ENCODE measurements around the gene MGA. TPM values are rescaled to one million over a fixed set of nuclear protein-coding genes. Genes with fewer than 3 reads are reported as not detected.

The MGA gene
- total RNA-seq, 6 experiments from 2014 or later: 11.8 to 16.6 (median 15.3) TPM

DNA sequence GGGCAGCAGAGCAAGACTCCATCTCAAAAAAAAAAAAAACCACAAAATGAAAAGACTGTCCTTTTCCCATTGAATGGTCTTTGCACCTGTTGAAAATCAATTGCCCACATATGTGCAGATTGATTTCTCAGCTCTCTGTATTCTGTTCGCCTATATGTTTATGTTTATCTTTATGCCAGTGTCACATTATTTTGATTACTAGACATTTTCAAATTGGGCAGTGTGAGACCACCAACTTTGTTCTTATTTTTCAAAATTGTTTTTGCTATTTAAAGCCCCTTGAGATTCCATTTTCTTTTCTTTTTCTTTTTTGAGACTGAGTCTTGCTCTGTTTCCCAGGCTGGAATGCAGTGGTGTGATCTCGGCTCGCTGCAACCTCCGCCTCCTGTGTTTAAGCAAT lies 18.5 kb downstream of the MGA start:
- DNase-seq: no peak
- Mint-ChIP-seq H3K27me3 (ENCODE audit: insufficient read depth) (peaks cover 2% of the 10 kb centered on the region; the same call in 1 of the 2 replicates), H3K4me3 (no peak overlapping the region), H3K36me3 (ENCODE audit: low read depth) (peaks cover 20% of the 10 kb centered on the region), H3K27ac (no peak overlapping the region), H3K9me3 (peaks cover 4% of the 10 kb centered on the region; the same call in 1 of the 2 replicates), H3K4me1 (ENCODE audit: low read depth) (0 out of 2 replicates have a peak, but pooled peaks cover 6% of the 10 kb centered on the region)
- TF ChIP-seq, protein P1, sequence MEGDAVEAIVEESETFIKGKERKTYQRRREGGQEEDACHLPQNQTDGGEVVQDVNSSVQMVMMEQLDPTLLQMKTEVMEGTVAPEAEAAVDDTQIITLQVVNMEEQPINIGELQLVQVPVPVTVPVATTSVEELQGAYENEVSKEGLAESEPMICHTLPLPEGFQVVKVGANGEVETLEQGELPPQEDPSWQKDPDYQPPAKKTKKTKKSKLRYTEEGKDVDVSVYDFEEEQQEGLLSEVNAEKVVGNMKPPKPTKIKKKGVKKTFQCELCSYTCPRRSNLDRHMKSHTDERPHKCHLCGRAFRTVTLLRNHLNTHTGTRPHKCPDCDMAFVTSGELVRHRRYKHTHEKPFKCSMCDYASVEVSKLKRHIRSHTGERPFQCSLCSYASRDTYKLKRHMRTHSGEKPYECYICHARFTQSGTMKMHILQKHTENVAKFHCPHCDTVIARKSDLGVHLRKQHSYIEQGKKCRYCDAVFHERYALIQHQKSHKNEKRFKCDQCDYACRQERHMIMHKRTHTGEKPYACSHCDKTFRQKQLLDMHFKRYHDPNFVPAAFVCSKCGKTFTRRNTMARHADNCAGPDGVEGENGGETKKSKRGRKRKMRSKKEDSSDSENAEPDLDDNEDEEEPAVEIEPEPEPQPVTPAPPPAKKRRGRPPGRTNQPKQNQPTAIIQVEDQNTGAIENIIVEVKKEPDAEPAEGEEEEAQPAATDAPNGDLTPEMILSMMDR (IDR thresholded peaks at IDR 0.05): no peak

DNA sequence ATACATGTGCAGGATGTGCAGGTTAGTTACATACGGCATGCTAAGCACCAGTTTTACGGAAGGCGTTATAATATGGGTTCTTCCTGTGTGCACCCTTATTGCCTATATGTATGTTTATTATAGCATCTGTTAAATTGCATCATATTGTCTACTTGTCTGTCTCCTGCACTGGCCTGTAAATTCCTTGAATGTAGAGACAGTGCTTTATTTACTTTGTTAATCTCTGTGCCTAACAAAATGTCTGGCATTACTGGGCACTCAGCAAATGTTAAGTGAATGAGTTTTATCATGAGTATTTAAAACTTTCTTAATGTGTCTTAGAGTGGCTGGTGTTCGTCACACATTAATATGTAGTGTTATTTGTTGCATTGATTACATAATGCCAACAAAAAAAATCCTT lies 23.8 kb downstream of the MGA start:
- H3K9me3 Mint-ChIP-seq: peaks cover 4% of the 10 kb centered on the region; the same call in 1 of the 2 replicates
- H3K4me1 Mint-ChIP-seq (ENCODE audit: low read depth): peaks cover 20% of the 10 kb centered on the region
- H3K27ac Mint-ChIP-seq: no peak overlapping the region
- DNase-seq: no peak
- H3K27me3 Mint-ChIP-seq (ENCODE audit: insufficient read depth): peaks cover 2% of the 10 kb centered on the region; the same call in 1 of the 2 replicates
- TF ChIP-seq, protein P1 (IDR thresholded peaks at IDR 0.05): no peak
- H3K4me3 Mint-ChIP-seq: no peak overlapping the region
- peaks cover 13% of the 10 kb centered on the region for H3K36me3 Mint-ChIP-seq (ENCODE audit: low read depth)

DNA sequence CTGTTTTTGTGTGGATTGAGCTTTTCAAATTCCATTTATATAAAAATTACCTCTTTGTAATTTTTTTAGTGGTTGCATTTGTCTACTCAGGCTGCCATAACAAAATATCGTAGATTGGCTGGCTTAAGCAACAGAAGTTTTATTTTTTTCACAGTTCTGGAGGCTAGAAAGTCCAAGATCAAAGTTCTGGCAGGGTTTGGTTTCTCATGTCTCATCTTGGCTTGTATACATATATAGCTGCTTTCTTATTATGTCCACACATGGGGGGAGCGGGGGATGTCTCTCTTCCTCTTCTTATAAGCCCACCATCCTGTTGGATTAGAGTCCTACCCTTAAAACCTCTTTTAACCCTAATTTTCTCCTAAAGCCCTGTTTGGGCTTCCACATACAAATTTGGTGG lies 28.5 kb downstream of the MGA start:
- Mint-ChIP-seq H3K27me3 (ENCODE audit: insufficient read depth) (peaks cover 2% of the 10 kb centered on the region; the same call in 1 of the 2 replicates), H3K9me3 (no peaks in the 10 kb centered on the region), H3K27ac (no peak overlapping the region; the same call in 1 of the 2 replicates), H3K4me3 (no peak overlapping the region), H3K4me1 (ENCODE audit: low read depth) (peaks cover 26% of the 10 kb centered on the region), H3K36me3 (ENCODE audit: low read depth) (no peaks in the 10 kb centered on the region)
- TF ChIP-seq, protein P1 (IDR thresholded peaks at IDR 0.05): no peak
- DNase-seq: no peak

DNA sequence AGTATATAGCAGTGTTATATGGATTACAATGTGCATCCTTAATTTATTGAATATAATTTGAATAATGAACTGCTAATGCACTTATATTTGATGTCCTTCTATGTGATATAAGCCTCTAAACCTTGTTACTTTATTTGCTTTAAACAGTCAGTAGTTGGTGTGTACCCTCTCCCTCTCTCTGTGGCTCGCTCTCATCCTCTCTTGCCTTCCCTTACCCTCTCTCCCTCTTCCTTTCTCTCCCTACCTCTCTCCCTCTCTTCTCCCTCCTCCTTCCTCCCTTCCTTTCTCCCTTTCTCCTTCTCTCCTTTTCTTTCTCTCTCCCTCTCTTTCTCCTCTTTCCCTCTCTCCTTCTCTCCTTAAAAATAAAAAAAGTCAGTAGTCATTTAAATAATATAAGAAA lies 28.9 kb downstream of the MGA start:
- Mint-ChIP-seq H3K27me3 (ENCODE audit: insufficient read depth) (peaks cover 2% of the 10 kb centered on the region; the same call in 1 of the 2 replicates), H3K27ac (no peak overlapping the region), H3K36me3 (ENCODE audit: low read depth) (no peaks in the 10 kb centered on the region), H3K9me3 (no peaks in the 10 kb centered on the region), H3K4me3 (no peak overlapping the region), H3K4me1 (ENCODE audit: low read depth) (peaks cover 25% of the 10 kb centered on the region)
- no peak for DNase-seq
- TF ChIP-seq, protein P1 (IDR thresholded peaks at IDR 0.05): no peak

DNA sequence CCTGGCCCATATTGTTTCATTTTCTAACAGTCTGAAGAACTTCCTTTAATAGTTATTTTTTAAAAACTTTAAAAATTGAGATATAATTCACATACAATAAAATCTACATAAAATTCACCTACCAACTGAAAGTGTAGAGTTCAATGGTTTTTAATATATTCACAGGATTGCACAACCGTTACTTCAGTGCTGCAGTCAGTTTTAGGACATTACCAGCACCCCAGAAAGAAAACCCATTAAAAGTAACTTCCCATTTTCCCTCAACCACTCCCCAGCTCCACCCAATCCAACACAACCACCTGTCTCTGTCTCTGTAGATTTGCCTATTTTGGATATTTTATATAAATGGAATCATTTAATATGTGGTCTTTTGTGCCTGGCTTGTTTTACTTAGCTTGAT lies 29.6 kb downstream of the MGA start:
- Mint-ChIP-seq H3K27me3 (ENCODE audit: insufficient read depth) (peaks cover 2% of the 10 kb centered on the region; the same call in 1 of the 2 replicates), H3K4me1 (ENCODE audit: low read depth) (peaks cover 21% of the 10 kb centered on the region), H3K36me3 (ENCODE audit: low read depth) (no peaks in the 10 kb centered on the region), H3K4me3 (no peak overlapping the region), H3K27ac (no peak overlapping the region), H3K9me3 (no peaks in the 10 kb centered on the region)
- TF ChIP-seq, protein P1 (IDR thresholded peaks at IDR 0.05): no peak
- no peak for DNase-seq

All from HFFc6 (cell line).